NCI-H2107 treated with DMSO at 0.1 percent for 48 hours (cell line): ENCODE data around the gene VANGL2.

Source experiments
- DNase-seq: peaks from one replicate; lab custom pipeline; 2025; ENCODE audit not compliant: unreplicated experiment; lab: John Stamatoyannopoulos, UW

The VANGL2 gene

GRCh38 chr1:160455153-160455517 is 54.8 kb downstream of the VANGL2 start:
- no peak for DNase-seq

GRCh38 chr1:160459056-160459455 is 58.7 kb downstream of the VANGL2 start:
- no peak for DNase-seq

GRCh38 chr1:160459687-160460086 is 59.3 kb downstream of the VANGL2 start:
- no peak for DNase-seq

GRCh38 chr1:160460214-160460642 is 59.9 kb downstream of the VANGL2 start:
- DNase-seq: no peak

GRCh38 chr1:160460683-160461287 is 60.4 kb downstream of the VANGL2 start:
- DNase-seq: no peak

GRCh38 chr1:160465123-160465522 is 64.8 kb downstream of the VANGL2 start:
- DNase-seq: peak; percentile 4

GRCh38 chr1:160466961-160467360 is 66.6 kb downstream of the VANGL2 start:
- DNase-seq: no peak

GRCh38 chr1:160467576-160467975 is 67.2 kb downstream of the VANGL2 start:
- no peak for DNase-seq

GRCh38 chr1:160471253-160471652 is 70.9 kb downstream of the VANGL2 start:
- DNase-seq: no peak

GRCh38 chr1:160472112-160472511 is 71.7 kb downstream of the VANGL2 start:
- DNase-seq: no peak

- no peak for DNase-seq
Measured at GRCh38 chr1:160474392-160475242, 74.3 kb downstream of the VANGL2 start.
